ENCODE measurements around the gene BCAP29.

GRCh38 chr7:107596881-107597581 is 17.0 kb downstream of the BCAP29 start:
- TF ChIP-seq POLR2AphosphoS5 (IDR thresholded peaks at IDR 0.05; ENCODE audit: insufficient read depth, low read depth, low read length) (peak; percentile 56), EZH2 (IDR thresholded peaks at IDR 0.05; ENCODE audit: borderline replicate concordance, low read depth, low read length, severe bottlenecking) (no peak), CTCF (IDR thresholded peaks at IDR 0.05; ENCODE audit: extremely low read depth in 1 of 2, insufficient read depth in 1 of 2, low read depth in 1 of 2, low read length in 2 of 2) (no peak)

Data from endothelial cell of umbilical vein (primary cell).